AG09319 (cell line): Measurements from ENCODE around the gene VPS13C.

ENCODE experiments used
- DNase-seq: peaks from one replicate; pipeline ENCODE4 v3.0.0-alpha.2; 2010; ENCODE audit warnings: low read depth; ENCODE audit errors: extremely low read depth
- TF ChIP-seq, protein P1 (sequence below): IDR thresholded peaks from 2 replicates; pipeline ENCODE4 v1.5.1; 2011; ENCODE audit warnings: low read depth, mild to moderate bottlenecking, inconsistent platforms, low read length, moderate library complexity

The VPS13C gene

GRCh38 chr15:61890106-61890505 is 170.1 kb downstream of the VPS13C start:
- no peak for DNase-seq
- TF ChIP-seq, protein P1, sequence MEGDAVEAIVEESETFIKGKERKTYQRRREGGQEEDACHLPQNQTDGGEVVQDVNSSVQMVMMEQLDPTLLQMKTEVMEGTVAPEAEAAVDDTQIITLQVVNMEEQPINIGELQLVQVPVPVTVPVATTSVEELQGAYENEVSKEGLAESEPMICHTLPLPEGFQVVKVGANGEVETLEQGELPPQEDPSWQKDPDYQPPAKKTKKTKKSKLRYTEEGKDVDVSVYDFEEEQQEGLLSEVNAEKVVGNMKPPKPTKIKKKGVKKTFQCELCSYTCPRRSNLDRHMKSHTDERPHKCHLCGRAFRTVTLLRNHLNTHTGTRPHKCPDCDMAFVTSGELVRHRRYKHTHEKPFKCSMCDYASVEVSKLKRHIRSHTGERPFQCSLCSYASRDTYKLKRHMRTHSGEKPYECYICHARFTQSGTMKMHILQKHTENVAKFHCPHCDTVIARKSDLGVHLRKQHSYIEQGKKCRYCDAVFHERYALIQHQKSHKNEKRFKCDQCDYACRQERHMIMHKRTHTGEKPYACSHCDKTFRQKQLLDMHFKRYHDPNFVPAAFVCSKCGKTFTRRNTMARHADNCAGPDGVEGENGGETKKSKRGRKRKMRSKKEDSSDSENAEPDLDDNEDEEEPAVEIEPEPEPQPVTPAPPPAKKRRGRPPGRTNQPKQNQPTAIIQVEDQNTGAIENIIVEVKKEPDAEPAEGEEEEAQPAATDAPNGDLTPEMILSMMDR: no peak

GRCh38 chr15:61889706-61890105 is 170.5 kb downstream of the VPS13C start:
- no peak for DNase-seq
- TF ChIP-seq, protein P1: no peak

DNA sequence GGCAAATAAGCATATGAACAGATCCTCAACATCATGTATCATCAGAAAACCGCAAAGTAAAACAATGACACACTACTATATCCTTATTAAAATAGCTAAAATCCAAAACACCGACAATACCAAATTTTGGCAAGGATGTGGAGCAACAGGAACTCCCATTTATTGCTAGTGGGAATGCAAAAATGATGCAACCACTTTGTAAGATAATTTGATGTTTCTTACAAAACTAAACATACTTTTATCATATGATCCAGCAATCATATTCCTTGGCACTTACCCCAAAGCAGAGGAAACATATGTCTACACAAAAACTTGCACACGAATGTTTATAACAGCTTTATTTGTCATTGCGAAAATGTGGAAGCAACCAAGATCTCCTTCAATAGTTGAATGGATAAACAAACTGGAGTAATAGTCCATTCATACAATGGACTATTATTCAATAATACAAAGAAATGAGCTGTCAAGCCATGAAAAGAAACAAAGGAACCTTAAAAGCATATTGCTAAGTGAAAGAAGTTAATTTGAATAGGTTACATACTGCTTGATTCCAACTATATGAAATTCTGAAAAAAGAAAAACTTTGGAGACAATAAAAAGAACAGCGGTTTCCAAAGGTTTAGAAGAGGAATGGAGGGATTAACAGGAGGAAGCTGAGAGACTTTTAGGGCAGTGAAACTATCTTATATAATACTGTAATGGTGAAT is 172.0 kb downstream of the VPS13C start:
- DNase-seq: no peak
- TF ChIP-seq, protein P1: no peak

GRCh38 chr15:61880084-61880483 is 180.2 kb downstream of the VPS13C start:
- DNase-seq: no peak
- TF ChIP-seq, protein P1: no peak

DNA sequence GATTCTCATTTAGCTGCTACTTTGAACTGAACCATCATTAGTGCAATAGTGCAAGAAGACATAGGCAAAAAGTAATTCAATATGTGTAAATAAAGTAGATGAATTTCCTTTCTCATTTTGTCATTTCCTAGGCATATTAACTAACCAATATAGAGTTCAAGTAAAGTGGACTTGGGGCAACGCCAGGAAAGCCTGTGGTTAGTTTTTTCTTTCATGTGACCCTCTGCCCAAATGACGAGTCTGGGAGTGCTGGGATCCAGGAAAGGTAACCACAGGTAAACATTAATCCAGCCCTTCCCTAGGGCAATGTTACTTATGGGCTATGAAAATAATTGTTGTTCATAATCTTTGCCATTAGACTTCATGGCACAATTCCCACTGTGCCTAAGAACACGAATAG is 181.0 kb downstream of the VPS13C start:
- TF ChIP-seq, protein P1: no peak

DNA sequence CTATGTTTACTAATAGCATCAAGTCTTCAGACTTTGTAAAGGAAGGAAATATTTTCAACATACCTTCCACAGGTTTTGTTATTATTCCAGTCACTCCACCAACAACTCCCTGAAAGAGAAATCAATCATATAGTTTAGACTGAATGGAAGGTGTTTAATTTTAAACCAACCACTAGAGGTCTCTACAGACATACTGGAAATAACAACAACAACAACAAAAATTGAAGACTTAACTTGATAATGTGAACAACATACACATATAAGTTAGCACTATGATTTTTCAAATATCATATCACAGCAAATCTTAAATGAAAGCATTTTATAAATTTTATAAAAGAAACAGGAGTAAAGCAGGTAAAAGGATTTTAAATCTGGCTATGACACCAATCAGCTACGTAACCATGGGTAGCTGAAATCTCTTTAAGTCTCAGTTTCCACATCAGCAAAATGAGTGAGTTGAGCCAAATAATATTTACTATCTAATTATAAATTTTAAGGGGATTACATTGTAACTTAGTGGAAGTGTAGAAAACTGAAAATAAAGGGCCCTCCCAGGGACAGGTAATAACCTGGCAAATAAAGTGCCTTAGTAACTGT is 188.2 kb downstream of the VPS13C start:
- DNase-seq: no peak
- TF ChIP-seq, protein P1: peak; percentile 42

More for the DNA sequence above, 181.0 kb downstream of the VPS13C start:
- no peak for DNase-seq

DNA sequence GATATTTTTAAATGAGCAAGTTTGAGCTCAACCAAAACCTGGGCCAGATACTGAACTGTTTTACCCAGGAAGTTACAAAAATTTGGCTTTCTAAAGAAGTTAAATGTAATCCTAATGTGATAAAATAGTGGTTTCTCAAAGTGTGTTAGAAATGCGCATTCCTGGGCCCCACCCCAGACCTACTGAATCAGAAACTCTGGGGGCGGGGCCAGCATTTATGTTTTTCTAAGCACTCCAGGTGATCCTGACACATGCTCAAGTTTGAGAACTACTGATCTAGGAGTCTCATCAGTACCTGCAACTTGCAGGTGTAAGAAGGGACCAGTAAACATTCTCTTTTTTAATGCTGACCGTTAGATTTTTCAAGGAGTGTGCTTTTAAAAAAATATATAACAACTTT is 190.6 kb downstream of the VPS13C start:
- TF ChIP-seq, protein P1: no peak

More for the DNA sequence above, 190.6 kb downstream of the VPS13C start:
- DNase-seq: no peak
